Measurements from ENCODE around the gene ZNF892.

Gene ZNF892

GRCh38 chr2:95207111-95207961 is at the start of gene ZNF892:
TSS of gene ZNF892 (plus strand) at chr2:95207521. CDS start at chr2:95207816, 295 bp downstream.
- TF ChIP-seq GATA3 (IDR thresholded peaks at IDR 0.05; ENCODE audit: low read depth, low read length) (no peak), GATA2 (IDR thresholded peaks at IDR 0.05; ENCODE audit: low read depth, low read length) (no peak)

GRCh38 chr2:95158441-95158840 is 48.9 kb upstream of the ZNF892 start:
- TF ChIP-seq GATA2 (IDR thresholded peaks at IDR 0.05; ENCODE audit: low read depth, low read length), result no peak

DNA sequence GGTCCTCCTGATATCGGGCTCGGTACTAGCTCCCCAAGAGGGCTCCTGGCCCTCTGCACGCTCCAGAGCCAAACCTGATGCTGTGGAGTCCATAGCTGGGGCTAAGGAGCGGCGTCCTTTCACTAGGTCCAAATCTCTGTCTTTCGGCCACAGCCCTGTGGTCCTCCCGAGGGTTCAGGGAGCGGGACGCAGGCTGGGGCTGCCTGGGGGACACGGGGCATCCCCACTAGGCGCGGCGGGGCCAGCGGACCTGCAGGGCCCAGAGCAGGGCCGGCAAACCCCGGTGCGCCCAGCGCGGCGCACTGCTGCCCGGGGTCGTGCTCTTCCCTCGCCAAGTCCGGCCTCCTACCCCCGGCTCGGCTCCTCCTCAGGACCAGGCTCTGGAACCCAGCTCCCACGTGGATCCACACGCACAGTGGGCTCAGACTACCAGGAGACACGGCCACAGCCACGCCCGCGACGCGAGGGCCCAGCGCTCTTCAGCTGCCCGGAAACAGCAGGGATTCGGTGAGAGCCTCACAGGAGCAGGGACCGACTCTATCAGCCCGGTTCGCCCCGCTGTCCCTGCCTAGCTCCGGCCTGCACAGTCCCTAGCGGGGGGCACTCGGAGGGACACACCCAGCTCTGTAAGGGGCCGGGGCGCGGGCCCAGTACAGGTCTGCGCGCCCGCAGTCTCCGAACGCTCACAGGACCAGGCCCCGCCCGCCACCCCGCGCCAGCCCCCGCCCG is 48.3 kb upstream of the ZNF892 start:
- no peak for TF ChIP-seq GATA3 (IDR thresholded peaks at IDR 0.05; ENCODE audit: low read depth, low read length)
- no peak for TF ChIP-seq GATA2 (IDR thresholded peaks at IDR 0.05; ENCODE audit: low read depth, low read length)

- TF ChIP-seq GATA3 (IDR thresholded peaks at IDR 0.05; ENCODE audit: low read depth, low read length) (no peak), GATA2 (IDR thresholded peaks at IDR 0.05; ENCODE audit: low read depth, low read length) (no peak)
These were observed 47.5 kb upstream of the ZNF892 start, which contains the start of gene ZNF514 for GRCh38 chr2:95159690-95160449. TSS of gene ZNF514 (minus strand) at chr2:95159848. CDS start at chr2:95153253, 6,595 bp downstream.

DNA sequence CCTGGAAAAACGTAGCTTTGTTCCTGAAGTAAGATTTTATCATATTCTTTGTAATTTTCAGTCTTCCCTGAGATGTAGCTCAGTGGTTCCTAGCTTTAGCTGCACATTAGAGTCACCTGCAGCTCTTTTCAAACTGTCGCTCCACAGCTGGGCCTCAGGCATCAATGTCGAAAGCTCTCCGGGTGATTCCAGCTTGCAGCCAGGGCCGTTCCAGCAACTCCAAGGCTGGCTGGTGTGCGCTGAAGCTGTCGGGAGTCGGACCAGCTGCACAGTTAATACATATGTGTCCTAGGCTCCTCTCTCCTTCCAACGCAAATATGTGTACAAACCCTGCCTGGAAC is 42.3 kb upstream of the ZNF892 start:
- no peak for TF ChIP-seq GATA2 (IDR thresholded peaks at IDR 0.05; ENCODE audit: low read depth, low read length)
- no peak for TF ChIP-seq GATA3 (IDR thresholded peaks at IDR 0.05; ENCODE audit: low read depth, low read length)

DNA sequence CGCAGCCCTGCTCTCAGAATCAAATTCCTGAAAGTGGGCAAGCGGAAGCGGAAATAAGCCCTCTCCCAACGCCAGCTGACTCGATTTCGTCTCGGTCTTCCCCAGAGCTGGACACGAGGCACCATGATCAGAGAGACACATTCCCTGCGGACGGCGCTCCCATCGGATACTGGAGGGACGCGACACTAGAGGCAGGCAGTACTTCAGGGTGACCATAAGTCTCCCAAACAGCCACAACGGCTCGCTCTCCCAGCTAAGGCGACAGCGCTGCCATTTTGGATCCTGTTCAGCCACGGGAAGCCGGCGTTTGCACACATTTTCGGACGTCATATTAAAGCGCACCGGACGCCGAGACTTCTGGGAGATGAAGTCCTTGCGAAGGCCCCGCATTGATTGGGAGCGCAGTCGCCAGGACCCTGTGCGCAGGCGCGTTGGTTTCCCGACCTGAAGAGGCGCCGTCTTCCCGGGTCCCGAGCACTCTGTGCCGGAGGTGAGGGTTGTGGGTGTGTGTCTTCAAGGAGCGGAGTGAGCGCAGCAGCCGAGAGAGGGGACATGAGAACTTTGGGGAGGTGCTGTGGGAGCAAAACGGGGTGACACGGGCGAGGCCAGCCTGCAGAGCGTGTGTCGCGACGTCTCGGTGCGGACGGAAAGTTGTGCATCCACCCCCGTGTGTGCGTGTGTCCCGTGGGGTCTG is 41.8 kb upstream of the ZNF892 start, which contains the start of gene ZNF2:
TSS of gene ZNF2 (plus strand) at position 439 of the 694 bp plus-strand sequence. CDS start 10,418 bp downstream, outside the sequence.
- TF ChIP-seq GATA2 (IDR thresholded peaks at IDR 0.05; ENCODE audit: low read depth, low read length), result no peak
- no peak for TF ChIP-seq GATA3 (IDR thresholded peaks at IDR 0.05; ENCODE audit: low read depth, low read length)

- no peak for TF ChIP-seq GATA2 (IDR thresholded peaks at IDR 0.05; ENCODE audit: low read depth, low read length)
- no peak for TF ChIP-seq GATA3 (IDR thresholded peaks at IDR 0.05; ENCODE audit: low read depth, low read length)
These were observed 41.1 kb upstream of the ZNF892 start for GRCh38 chr2:95166065-95166763.

DNA sequence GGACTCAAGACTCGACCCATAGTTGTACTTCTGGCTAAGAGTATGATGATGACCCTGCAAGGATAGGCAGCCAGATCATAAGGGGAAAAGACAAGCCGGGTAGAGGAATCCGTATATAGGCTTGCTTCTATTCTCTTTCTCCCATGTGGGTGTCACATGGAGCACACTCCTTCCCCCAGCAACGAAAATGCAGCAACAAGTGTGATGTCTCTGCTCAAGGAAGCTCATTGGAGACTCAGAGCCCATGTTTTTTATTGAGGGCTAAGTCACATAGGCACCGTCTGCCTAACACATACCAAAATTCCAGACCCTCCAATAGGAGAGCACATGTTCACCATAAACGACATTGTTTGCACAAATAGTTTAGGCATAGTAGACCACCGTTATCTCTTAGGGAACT is 35.4 kb upstream of the ZNF892 start:
- no peak for TF ChIP-seq GATA3 (IDR thresholded peaks at IDR 0.05; ENCODE audit: low read depth, low read length)
- TF ChIP-seq GATA2 (IDR thresholded peaks at IDR 0.05; ENCODE audit: low read depth, low read length), result no peak

- TF ChIP-seq GATA2 (IDR thresholded peaks at IDR 0.05; ENCODE audit: low read depth, low read length) (no peak), GATA3 (IDR thresholded peaks at IDR 0.05; ENCODE audit: low read depth, low read length) (no peak)
These were observed 33.2 kb upstream of the ZNF892 start for GRCh38 chr2:95174031-95174542.

GRCh38 chr2:95179451-95179850 is 27.9 kb upstream of the ZNF892 start:
- TF ChIP-seq GATA3 (IDR thresholded peaks at IDR 0.05; ENCODE audit: low read depth, low read length), result no peak
- TF ChIP-seq GATA2 (IDR thresholded peaks at IDR 0.05; ENCODE audit: low read depth, low read length), result no peak

DNA sequence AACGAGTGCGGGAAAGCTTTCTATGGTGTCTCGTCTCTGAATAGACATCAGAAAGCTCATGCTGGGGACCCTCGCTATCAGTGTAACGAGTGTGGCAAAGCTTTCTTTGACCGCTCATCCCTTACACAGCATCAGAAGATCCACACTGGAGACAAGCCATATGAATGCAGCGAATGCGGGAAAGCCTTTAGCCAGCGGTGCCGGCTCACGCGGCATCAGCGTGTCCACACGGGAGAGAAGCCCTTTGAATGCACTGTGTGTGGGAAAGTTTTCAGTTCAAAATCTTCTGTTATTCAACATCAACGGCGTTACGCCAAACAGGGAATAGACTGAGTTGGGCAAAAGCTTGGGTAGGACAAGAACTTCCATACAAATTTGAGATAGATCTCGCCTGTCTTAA is 25.5 kb upstream of the ZNF892 start:
- TF ChIP-seq GATA3 (IDR thresholded peaks at IDR 0.05; ENCODE audit: low read depth, low read length) (no peak), GATA2 (IDR thresholded peaks at IDR 0.05; ENCODE audit: low read depth, low read length) (no peak)

DNA sequence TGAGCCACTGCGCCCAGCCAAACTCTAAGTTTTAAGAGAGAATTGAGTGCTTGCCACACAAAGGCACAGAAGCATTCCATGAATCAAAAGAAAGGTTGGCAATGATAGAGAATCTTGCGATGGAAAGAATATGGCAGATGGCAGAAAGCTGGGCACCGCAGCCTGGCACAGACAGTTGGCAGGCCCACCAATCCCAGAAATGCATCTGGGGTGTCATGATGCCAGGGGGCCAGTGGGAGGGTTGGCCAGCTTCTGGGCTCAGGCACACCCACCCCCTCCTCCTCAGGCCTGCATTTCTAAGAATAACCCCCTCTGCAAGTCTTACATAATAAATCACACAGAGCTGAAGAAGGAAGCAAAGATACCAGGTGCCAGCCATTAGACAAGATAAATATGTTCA is 22.1 kb upstream of the ZNF892 start:
- TF ChIP-seq GATA2 (IDR thresholded peaks at IDR 0.05; ENCODE audit: low read depth, low read length) (no peak), GATA3 (IDR thresholded peaks at IDR 0.05; ENCODE audit: low read depth, low read length) (no peak)

- TF ChIP-seq GATA3 (IDR thresholded peaks at IDR 0.05; ENCODE audit: low read depth, low read length) (no peak), GATA2 (IDR thresholded peaks at IDR 0.05; ENCODE audit: low read depth, low read length) (no peak)
These were observed 21.3 kb upstream of the ZNF892 start for GRCh38 chr2:95185973-95186372.

Measured in SH-SY5Y (cell line).